ENCODE results near the gene TOM1L1.

TOM1L1 gene

DNA sequence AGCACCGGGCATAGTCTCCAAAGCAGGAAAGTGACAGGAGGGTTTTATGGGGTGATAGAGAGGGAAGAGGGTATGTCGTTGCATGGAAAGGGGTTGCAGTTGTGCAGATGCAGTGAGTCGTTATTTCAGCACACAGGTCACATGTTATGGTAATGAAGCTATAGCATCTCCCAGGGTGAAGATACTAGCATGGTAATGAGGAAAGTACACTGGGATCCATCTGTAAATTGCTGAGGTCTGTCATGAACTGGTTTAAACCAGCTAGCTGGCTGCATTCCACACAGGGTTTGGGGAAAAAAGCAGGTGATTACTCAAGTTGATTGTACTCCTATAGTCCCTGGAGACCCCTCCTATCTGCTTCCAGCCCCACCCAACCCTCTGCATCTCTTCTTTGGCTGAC is 56.1 kb downstream of the TOM1L1 start:
- TF ChIP-seq, protein P1, sequence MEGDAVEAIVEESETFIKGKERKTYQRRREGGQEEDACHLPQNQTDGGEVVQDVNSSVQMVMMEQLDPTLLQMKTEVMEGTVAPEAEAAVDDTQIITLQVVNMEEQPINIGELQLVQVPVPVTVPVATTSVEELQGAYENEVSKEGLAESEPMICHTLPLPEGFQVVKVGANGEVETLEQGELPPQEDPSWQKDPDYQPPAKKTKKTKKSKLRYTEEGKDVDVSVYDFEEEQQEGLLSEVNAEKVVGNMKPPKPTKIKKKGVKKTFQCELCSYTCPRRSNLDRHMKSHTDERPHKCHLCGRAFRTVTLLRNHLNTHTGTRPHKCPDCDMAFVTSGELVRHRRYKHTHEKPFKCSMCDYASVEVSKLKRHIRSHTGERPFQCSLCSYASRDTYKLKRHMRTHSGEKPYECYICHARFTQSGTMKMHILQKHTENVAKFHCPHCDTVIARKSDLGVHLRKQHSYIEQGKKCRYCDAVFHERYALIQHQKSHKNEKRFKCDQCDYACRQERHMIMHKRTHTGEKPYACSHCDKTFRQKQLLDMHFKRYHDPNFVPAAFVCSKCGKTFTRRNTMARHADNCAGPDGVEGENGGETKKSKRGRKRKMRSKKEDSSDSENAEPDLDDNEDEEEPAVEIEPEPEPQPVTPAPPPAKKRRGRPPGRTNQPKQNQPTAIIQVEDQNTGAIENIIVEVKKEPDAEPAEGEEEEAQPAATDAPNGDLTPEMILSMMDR (IDR thresholded peaks at IDR 0.05; ENCODE audit: extremely low read depth, missing control alignments), result no peak
- no peak for DNase-seq (ENCODE audit: low spot score)

DNA sequence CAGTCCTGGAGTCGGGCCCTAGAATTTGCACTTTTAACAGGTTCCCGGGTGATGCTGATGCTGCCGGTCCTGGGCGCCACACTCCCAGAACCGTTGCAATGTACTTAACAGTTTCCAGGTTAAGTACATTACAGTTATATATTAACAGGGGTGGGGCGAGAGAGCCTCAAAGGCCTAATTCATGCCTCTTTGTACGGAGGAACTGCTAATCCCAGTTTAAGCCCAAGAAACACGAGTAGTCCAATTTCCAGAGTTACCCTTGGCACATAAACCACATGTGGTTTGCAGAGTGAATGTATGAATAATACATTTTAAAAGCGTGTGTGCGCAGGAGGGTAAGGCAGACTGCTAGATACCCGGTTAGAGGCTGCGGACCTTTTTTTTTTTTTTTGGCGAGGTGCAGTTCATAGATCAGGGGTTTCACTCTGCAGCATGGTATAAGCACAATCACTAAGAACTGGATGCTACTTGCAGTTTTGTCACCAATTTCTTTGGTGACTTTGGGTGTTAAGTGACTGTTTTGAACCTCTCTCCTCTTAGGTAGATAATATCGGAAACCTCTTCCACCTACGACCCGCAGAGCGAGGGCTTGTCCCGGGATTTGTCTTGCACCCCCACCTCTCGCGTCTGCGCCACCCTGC is 67.1 kb downstream of the TOM1L1 start:
- TF ChIP-seq, protein P1 (IDR thresholded peaks at IDR 0.05; ENCODE audit: extremely low read depth, missing control alignments), result no peak
- DNase-seq (ENCODE audit: low spot score), result peak; percentile 32

GRCh38 chr17:54968262-54968987 is 67.8 kb downstream of the TOM1L1 start, which contains the start of the genes COX11 and STXBP4:
Gene COX11, minus strand, starts transcription at chr17:54968654. Its CDS starts 8 bp downstream, at chr17:54968646.
Gene STXBP4, plus strand, starts transcription at chr17:54968765. Its CDS starts 17,455 bp downstream, at chr17:54986220.
- DNase-seq (ENCODE audit: low spot score), result peak; percentile 90
- TF ChIP-seq, protein P1 (IDR thresholded peaks at IDR 0.05; ENCODE audit: extremely low read depth, missing control alignments), result peak; percentile 29

DNA sequence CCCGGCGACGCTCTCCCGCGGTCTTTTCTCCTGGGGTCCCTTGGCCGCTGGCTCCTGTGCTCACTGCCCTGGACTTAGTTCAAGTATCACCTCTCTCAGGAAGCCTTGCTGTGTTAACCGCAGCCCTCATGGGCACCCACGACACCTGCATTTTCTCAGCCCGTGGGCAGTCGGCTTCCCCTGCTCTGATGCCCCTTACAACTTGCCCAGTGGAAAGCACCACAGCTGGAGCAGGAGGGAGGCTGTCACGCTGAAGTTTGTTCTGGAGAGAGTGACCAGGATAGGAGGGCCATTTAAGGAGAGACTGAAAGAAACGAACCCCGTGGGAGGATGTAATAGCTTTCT is 68.3 kb downstream of the TOM1L1 start:
- DNase-seq (ENCODE audit: low spot score), result peak; percentile 20
- TF ChIP-seq, protein P1 (IDR thresholded peaks at IDR 0.05; ENCODE audit: extremely low read depth, missing control alignments), result no peak

DNA sequence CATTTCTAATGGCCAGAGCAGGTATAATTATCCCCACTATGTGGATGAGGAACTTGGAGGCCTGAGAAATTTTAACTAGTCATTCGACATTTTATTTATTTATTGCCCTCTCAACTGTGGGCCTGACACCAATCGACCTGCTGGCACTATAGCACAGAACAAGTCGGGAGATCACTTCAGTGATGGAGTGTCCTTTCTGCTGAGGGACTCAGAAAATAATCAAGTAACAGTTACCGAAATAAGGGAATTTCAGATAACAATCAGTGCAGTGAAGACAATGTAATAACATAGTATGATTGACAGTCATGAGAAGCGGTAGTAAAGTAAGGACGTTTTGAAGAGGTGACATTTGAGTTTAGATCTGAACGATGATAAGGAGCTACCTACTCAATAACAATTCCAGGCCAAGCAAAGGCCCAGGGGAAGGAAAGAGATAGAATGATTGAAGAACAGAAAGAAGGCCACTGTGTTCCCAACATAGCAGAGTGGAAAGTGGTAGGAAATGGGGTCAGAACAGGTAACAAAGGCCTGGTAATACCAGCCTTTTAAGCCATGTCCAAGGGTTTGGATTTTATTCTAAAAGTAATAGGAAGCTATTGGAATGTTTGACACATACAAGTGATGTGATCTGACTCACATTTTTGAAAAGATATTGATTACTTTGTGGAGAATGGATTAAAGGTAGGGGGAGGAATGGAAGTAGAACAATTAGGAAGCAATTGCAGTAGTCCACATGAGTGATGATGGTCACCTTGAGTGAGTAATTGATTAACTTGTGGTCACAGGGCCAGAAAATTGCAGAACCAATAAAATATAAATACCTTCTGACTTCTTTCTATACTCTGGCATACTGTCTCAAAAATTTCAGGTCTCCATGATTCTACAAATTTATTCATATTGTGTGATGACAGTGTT is 69.3 kb downstream of the TOM1L1 start:
- no peak for DNase-seq (ENCODE audit: low spot score)

DNA sequence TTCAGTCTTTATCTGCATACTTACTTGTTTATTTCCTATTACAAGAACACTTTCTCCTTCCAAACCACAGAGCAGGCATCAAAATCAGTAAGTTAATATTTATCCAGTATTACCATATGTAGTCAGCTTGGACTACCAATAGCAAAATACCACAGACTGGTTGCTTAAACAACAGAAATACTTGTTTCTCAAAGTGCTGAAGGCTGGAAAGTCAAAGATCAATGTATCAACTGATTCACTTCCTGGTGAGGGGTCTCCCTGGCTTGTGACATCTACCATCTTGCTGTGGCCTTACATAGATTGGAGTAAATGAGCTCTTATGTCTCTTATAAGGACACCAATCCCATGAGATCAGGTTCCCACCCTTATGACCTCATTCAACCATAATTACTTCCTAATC is 70.5 kb downstream of the TOM1L1 start:
- no peak for DNase-seq (ENCODE audit: low spot score)
- TF ChIP-seq, protein P1 (IDR thresholded peaks at IDR 0.05; ENCODE audit: extremely low read depth, missing control alignments), result no peak

More for the DNA sequence above, 69.3 kb downstream of the TOM1L1 start:
- TF ChIP-seq, protein P1 (IDR thresholded peaks at IDR 0.05; ENCODE audit: extremely low read depth, missing control alignments), result no peak
